Choroid plexus epithelial cell (primary cell): ENCODE data around the gene GVQW3.
A peak's percentile ranks its signal among the peaks of the same experiment; 100 is the strongest.

Experiments used
- DNase-seq: peaks from one replicate; pipeline ENCODE4 v3.0.0-alpha.2; 2010; ENCODE audit warnings: low read depth
- H3K4me3 ChIP-seq: 2 replicates; pipeline ENCODE4 v1.5.1; 2011; ENCODE audit warnings: low read depth, mild to moderate bottlenecking, control low read depth, low read length, moderate library complexity
- TF ChIP-seq, protein P1 (sequence below): conservative IDR thresholded peaks from 2 replicates; pipeline ENCODE4 v1.5.1; 2011; ENCODE audit warnings: low read depth, mild to moderate bottlenecking, control low read depth, inconsistent platforms, low read length, moderate library complexity

GVQW3 gene

GRCh38 chr11:76455331-76455730 lies 74.2 kb downstream of the GVQW3 start:
- H3K4me3 ChIP-seq = no peak overlapping the region
- peak; percentile 59 for DNase-seq
- TF ChIP-seq, protein P1, sequence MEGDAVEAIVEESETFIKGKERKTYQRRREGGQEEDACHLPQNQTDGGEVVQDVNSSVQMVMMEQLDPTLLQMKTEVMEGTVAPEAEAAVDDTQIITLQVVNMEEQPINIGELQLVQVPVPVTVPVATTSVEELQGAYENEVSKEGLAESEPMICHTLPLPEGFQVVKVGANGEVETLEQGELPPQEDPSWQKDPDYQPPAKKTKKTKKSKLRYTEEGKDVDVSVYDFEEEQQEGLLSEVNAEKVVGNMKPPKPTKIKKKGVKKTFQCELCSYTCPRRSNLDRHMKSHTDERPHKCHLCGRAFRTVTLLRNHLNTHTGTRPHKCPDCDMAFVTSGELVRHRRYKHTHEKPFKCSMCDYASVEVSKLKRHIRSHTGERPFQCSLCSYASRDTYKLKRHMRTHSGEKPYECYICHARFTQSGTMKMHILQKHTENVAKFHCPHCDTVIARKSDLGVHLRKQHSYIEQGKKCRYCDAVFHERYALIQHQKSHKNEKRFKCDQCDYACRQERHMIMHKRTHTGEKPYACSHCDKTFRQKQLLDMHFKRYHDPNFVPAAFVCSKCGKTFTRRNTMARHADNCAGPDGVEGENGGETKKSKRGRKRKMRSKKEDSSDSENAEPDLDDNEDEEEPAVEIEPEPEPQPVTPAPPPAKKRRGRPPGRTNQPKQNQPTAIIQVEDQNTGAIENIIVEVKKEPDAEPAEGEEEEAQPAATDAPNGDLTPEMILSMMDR = no peak

DNA sequence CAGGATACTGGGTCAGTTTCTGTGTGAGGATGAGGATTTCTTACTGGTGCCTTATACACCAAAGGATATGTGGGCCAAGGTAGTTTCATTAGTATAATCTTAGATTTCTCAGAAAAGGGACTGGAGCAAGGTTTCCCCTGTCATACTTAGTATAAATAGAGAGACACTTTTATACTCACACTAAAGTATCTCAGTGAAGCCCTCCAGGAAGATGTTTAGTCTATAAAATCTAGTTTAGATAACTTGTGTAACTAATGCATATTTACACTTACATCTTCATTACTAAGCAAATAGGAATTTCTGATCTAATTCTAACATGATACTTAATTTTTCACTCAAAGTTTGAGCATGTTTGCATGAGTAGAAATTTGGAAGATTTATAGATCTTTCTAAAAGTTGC lies 74.8 kb downstream of the GVQW3 start:
- H3K4me3 ChIP-seq = no peak overlapping the region
- no peak for DNase-seq
- TF ChIP-seq, protein P1 = no peak

DNA sequence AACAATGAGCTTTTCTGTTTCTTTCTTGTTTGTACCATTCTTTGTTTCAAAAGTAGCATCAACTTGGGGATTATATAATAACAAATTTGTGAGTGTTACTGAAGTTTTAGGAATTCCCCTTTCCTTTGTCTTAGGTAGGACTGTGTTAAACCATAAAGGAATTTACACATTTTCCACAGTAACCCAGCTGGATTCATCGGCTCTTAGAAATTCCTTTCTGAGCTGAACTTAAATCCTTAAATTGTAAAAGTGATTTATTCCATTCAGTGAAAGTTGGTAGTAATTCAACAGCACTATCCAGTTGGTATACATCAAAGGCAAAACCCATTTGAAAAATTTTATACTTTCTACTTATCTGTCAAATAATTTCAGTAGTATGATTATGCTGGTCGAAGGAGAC lies 75.4 kb downstream of the GVQW3 start:
- TF ChIP-seq, protein P1 = no peak
- DNase-seq = no peak
- H3K4me3 ChIP-seq = no peak overlapping the region
